MM.1S (cell line): Measurements from ENCODE around the gene ATP8B3.
"Not testable (repeated sequence)": the region's sequence is repeated elsewhere in the genome, so short reads cannot be mapped to it uniquely, and the experiment has no call there.

Experiments used
- DNase-seq: peaks from one replicate; pipeline ENCODE4 v3.0.0-alpha.2; 2015
- H2AFZ ChIP-seq: fragments of 300-600 bp; sonication (generic); 2 replicates; pipeline ENCODE4 v1.6.0; 2016; ENCODE audit warnings: antibody characterized with exemption, low read length
- H3F3A ChIP-seq: fragments of 300-600 bp; sonication (generic); 2 replicates; pipeline ENCODE4 v1.6.1; 2016; ENCODE audit warnings: mild to moderate bottlenecking, antibody characterized with exemption, low read length, moderate library complexity, mixed read lengths; ENCODE audit not compliant: insufficient read depth
- H3K27ac ChIP-seq: fragments of 300-600 bp; sonication (generic); 2 replicates; pipeline ENCODE4 v1.5.1; 2016; ENCODE audit warnings: mild to moderate bottlenecking, low read length
- H3K27me3 ChIP-seq: fragments of 300-600 bp; sonication (generic); replicated peaks from 2 replicates; pipeline ENCODE4 v1.6.0; 2016; ENCODE audit warnings: low read length; ENCODE audit not compliant: insufficient read depth
- H3K36me3 ChIP-seq: fragments of 300-600 bp; sonication (generic); replicated peaks from 2 replicates; pipeline ENCODE4 v1.6.1; 2016; ENCODE audit warnings: mild to moderate bottlenecking, low read length, mixed read lengths; ENCODE audit not compliant: insufficient read depth
- H3K4me1 ChIP-seq: fragments of 300-600 bp; sonication (generic); 2 replicates; pipeline ENCODE4 v1.6.1; 2016; ENCODE audit warnings: low read length, mixed read lengths
- H3K4me2 ChIP-seq: fragments of 300-600 bp; sonication (generic); 2 replicates; pipeline ENCODE4 v1.6.0; 2016; ENCODE audit warnings: low read depth, low read length
- H3K4me3 ChIP-seq: fragments of 300-600 bp; sonication (generic); 2 replicates; pipeline ENCODE4 v1.5.1; 2016; ENCODE audit warnings: low read length, mixed read lengths
- H3K79me2 ChIP-seq: fragments of 300-600 bp; sonication (generic); 2 replicates; pipeline ENCODE4 v1.6.1; 2016; ENCODE audit warnings: mixed run types, low read length, mixed read lengths
- H3K9ac ChIP-seq: fragments of 300-600 bp; sonication (generic); 2 replicates; pipeline ENCODE4 v1.6.1; 2016; ENCODE audit warnings: low read length, mixed read lengths
- H3K9me2 ChIP-seq: fragments of 300-600 bp; sonication (generic); replicated peaks from 2 replicates; pipeline ENCODE4 v1.6.1; 2016; ENCODE audit warnings: mild to moderate bottlenecking, low read length, mixed read lengths; ENCODE audit not compliant: insufficient read depth
- H3K9me3 ChIP-seq: fragments of 300-600 bp; sonication (generic); replicated peaks from 2 replicates; pipeline ENCODE4 v1.6.1; 2016; ENCODE audit warnings: mild to moderate bottlenecking, low read length, mixed read lengths; ENCODE audit not compliant: insufficient read depth
- H4K20me1 ChIP-seq: fragments of 300-600 bp; sonication (generic); 2 replicates; pipeline ENCODE4 v1.6.1; 2016; ENCODE audit warnings: mild to moderate bottlenecking, low read length, moderate library complexity, mixed read lengths; ENCODE audit not compliant: insufficient read depth
- CTCF ChIP-seq: fragments of 300-600 bp; sonication (generic); IDR thresholded peaks from 2 replicates; pipeline ENCODE4 v1.5.1; 2016; ENCODE audit warnings: antibody characterized with exemption, low read length, mixed read lengths
- EZH2 ChIP-seq: fragments of 300-600 bp; sonication (generic); optimal IDR thresholded peaks from 2 replicates; pipeline ENCODE3; 2017; ENCODE audit warnings: low read depth, mild to moderate bottlenecking, antibody characterized with exemption, low read length, mixed read lengths
- EZH2phosphoT487 ChIP-seq: fragments of 300-600 bp; sonication (generic); IDR thresholded peaks from 2 replicates; pipeline ENCODE4 v1.6.1; 2018; ENCODE audit warnings: antibody characterized with exemption, low read length

ATP8B3 gene

GRCh38 chr19:1804858-1805257, 7.2 kb downstream of the ATP8B3 start:
- no peak overlapping the region for H2AFZ ChIP-seq
- TF ChIP-seq EZH2phosphoT487, result no peak
- TF ChIP-seq CTCF, result no peak
- no peak for TF ChIP-seq EZH2

GRCh38 chr19:1799695-1800342, 12.3 kb downstream of the ATP8B3 start:
- DNase-seq, result no peak
- TF ChIP-seq EZH2, result no peak
- no peak for TF ChIP-seq CTCF
- TF ChIP-seq EZH2phosphoT487, result no peak

More at GRCh38 chr19:1804858-1805257, 7.2 kb downstream of the ATP8B3 start:
- Histone ChIP-seq H3K27me3 (peaks cover 79% of the 10 kb centered on the region), H3F3A (no peaks in the 10 kb centered on the region), H3K9me3 (no peaks in the 10 kb centered on the region), H3K9ac (no peak overlapping the region), H3K4me2 (no peak overlapping the region), H4K20me1 (no peaks in the 10 kb centered on the region), H3K36me3 (no peaks in the 10 kb centered on the region), H3K4me3 (no peak overlapping the region), H3K4me1 (no peaks in the 10 kb centered on the region), H3K27ac (no peak overlapping the region), H3K9me2 (no peaks in the 10 kb centered on the region), H3K79me2 (no peaks in the 10 kb centered on the region)
- DNase-seq, result no peak

GRCh38 chr19:1797313-1797712, 14.8 kb downstream of the ATP8B3 start:
- H3K27ac ChIP-seq, H3K79me2 ChIP-seq, H3K36me3 ChIP-seq, H3K4me3 ChIP-seq, H2AFZ ChIP-seq, H3K9ac ChIP-seq, H3K9me2 ChIP-seq, H3K4me2 ChIP-seq, H4K20me1 ChIP-seq, H3F3A ChIP-seq, H3K9me3 ChIP-seq, DNase-seq: not testable (repeated sequence)
- Histone ChIP-seq H3K4me1 (peaks cover 14% of the 10 kb centered on the region), H3K27me3 (peaks cover 77% of the 10 kb centered on the region)

More at GRCh38 chr19:1799695-1800342, 12.3 kb downstream of the ATP8B3 start:
- Histone ChIP-seq H3K4me3 (no peak overlapping the region), H3K9me3 (no peaks in the 10 kb centered on the region), H3K79me2 (no peaks in the 10 kb centered on the region), H4K20me1 (no peaks in the 10 kb centered on the region), H3K9ac (no peak overlapping the region), H3F3A (peaks cover under 1% of the 10 kb centered on the region; the same call in 1 of the 2 replicates), H3K27ac (no peak overlapping the region), H3K4me2 (no peak overlapping the region), H3K27me3 (peaks cover 78% of the 10 kb centered on the region), H3K4me1 (peaks cover 6% of the 10 kb centered on the region), H3K9me2 (no peaks in the 10 kb centered on the region), H3K36me3 (no peaks in the 10 kb centered on the region), H2AFZ (no peak overlapping the region)

- Histone ChIP-seq H3K79me2 (no peaks in the 10 kb centered on the region), H4K20me1 (no peaks in the 10 kb centered on the region), H2AFZ (no peak overlapping the region), H3K9ac (no peak overlapping the region), H3K4me1 (peaks cover 14% of the 10 kb centered on the region), H3K27me3 (peaks cover 82% of the 10 kb centered on the region), H3F3A (peaks cover 3% of the 10 kb centered on the region), H3K36me3 (no peaks in the 10 kb centered on the region), H3K9me3 (no peaks in the 10 kb centered on the region), H3K4me2 (no peak overlapping the region), H3K9me2 (no peaks in the 10 kb centered on the region), H3K4me3 (no peak overlapping the region), H3K27ac (no peak overlapping the region)
- DNase-seq, result no peak
- TF ChIP-seq CTCF (no peak), EZH2 (no peak)
Observed at GRCh38 chr19:1796395-1797142, 15.5 kb downstream of the ATP8B3 start.
